HepG2 (cell line): ENCODE results near the gene METTL26. TPM values are rescaled to one million over a fixed set of nuclear protein-coding genes. Genes with fewer than 3 reads are reported as not detected.

Source experiments
- CEBPB ChIP-seq: IDR thresholded peaks from 2 replicates; pipeline ENCODE4 v1.6.1; 2011; ENCODE audit warnings: low read depth, low read length, improper control_type of control experiment, borderline replicate concordance
- E2F2 ChIP-seq: sonication (generic); formaldehyde crosslinking; IDR thresholded peaks from 2 replicates; pipeline ENCODE4 v1.4.0; 2020; ENCODE audit warnings: missing genetic modification reagents, borderline replicate concordance
- HDAC2 ChIP-seq: sonication (generic); formaldehyde crosslinking; IDR thresholded peaks from 2 replicates; pipeline ENCODE4 v1.4.0; 2020; ENCODE audit warnings: missing genetic modification reagents
- HES4 ChIP-seq: sonication (generic); formaldehyde crosslinking; IDR thresholded peaks from 2 replicates; pipeline ENCODE4 v1.9.0; 2021; ENCODE audit warnings: mild to moderate bottlenecking, missing genetic modification reagents, borderline replicate concordance
- HNRNPLL ChIP-seq: fragments of 200-400 bp; formaldehyde crosslinking; IDR thresholded peaks from 2 replicates; pipeline ENCODE4 v1.6.1; 2017; ENCODE audit warnings: mild to moderate bottlenecking, low read depth, low read length; ENCODE audit not compliant: poor library complexity, severe bottlenecking
- MED8 ChIP-seq: sonication (generic); formaldehyde crosslinking; IDR thresholded peaks from 2 replicates; pipeline ENCODE4 v1.8.1; 2023; ENCODE audit warnings: mild to moderate bottlenecking, missing genetic modification reagents; ENCODE audit not compliant: insufficient replicate concordance
- SALL1 ChIP-seq: sonication (generic); formaldehyde crosslinking; IDR thresholded peaks from 2 replicates; pipeline ENCODE4 v1.8.0; 2022; ENCODE audit warnings: mild to moderate bottlenecking, missing genetic modification reagents
- WIZ ChIP-seq: sonication (generic); formaldehyde crosslinking; IDR thresholded peaks from 2 replicates; pipeline ENCODE4 v1.5.1; 2020; ENCODE audit warnings: mild to moderate bottlenecking, missing genetic modification reagents
- ZNF12 ChIP-seq: sonication (generic); formaldehyde crosslinking; IDR thresholded peaks from 2 replicates; pipeline ENCODE4 v1.5.0; 2020; ENCODE audit warnings: missing genetic modification reagents
- ZNF142 ChIP-seq: sonication (generic); formaldehyde crosslinking; IDR thresholded peaks from 2 replicates; pipeline ENCODE4 v1.4.0; 2020; ENCODE audit warnings: missing genetic modification reagents
- ZNF280D ChIP-seq: sonication (generic); formaldehyde crosslinking; IDR thresholded peaks from 2 replicates; pipeline ENCODE4 v1.5.1; 2020; ENCODE audit warnings: mild to moderate bottlenecking, missing genetic modification reagents
- ZNF292 ChIP-seq: sonication (generic); formaldehyde crosslinking; IDR thresholded peaks from 2 replicates; pipeline ENCODE4 v1.8.1; 2022; ENCODE audit warnings: mild to moderate bottlenecking, low read depth, missing genetic modification reagents, borderline replicate concordance
- ZNF3 ChIP-seq: IDR thresholded peaks from 2 replicates; pipeline ENCODE4 v1.7.0; 2017; ENCODE audit warnings: inconsistent platforms
- ZNF546 ChIP-seq: sonication (generic); formaldehyde crosslinking; conservative IDR thresholded peaks from 2 replicates; pipeline ENCODE4 v1.8.1; 2023; ENCODE audit warnings: mild to moderate bottlenecking, missing genetic modification reagents
- ZNF556 ChIP-seq: sonication (generic); formaldehyde crosslinking; IDR thresholded peaks from 2 replicates; pipeline ENCODE4 v1.4.0; 2020; ENCODE audit warnings: mild to moderate bottlenecking, missing genetic modification reagents, borderline replicate concordance
- ZNF772 ChIP-seq: sonication (generic); formaldehyde crosslinking; IDR thresholded peaks from 2 replicates; pipeline ENCODE4 v1.5.0; 2020; ENCODE audit warnings: mild to moderate bottlenecking, missing genetic modification reagents
- polyA plus RNA-seq, 8 experiments: library from polyadenylated mRNA; depleted of rRNA in 3 of 8; stranded (reverse) in 7 of 8; unstranded in 1 of 8; fragments of >200 nt; fragmentation: Illumina TruSeq in 4 of 8; extraction: Trizol in 4 of 8; gene quantifications; 2 replicates each; pipeline versions ENCODE4 v1.2.1 to v1.2.3, GENCODE V29; 2011 to 2016; ENCODE audit warnings: low read depth in 4 of 8, missing spikeins in 1 of 8, mixed read lengths in 1 of 8; ENCODE audit not compliant: insufficient read depth in 1 of 8
- total RNA-seq, 5 experiments: library from RNA; depleted of rRNA; stranded (reverse); fragments of >200 nt; fragmentation: Illumina TruSeq; extraction: Trizol; gene quantifications; 2 replicates each; pipeline ENCODE4 v1.2.3, GENCODE V29; 2016; ENCODE audit warnings: low read depth in 1 of 5
- TF ChIP-seq, protein P1 (sequence below): sonication (generic); formaldehyde crosslinking; IDR thresholded peaks from 2 replicates; pipeline ENCODE4 v1.4.0; 2020; ENCODE audit warnings: mild to moderate bottlenecking, missing genetic modification reagents
- TF ChIP-seq, protein P2 (sequence below): sonication (generic); formaldehyde crosslinking; IDR thresholded peaks from 2 replicates; pipeline ENCODE4 v1.4.0; 2020; ENCODE audit warnings: missing genetic modification reagents

The METTL26 gene
- total and polyA plus RNA-seq, 2 of the 13 experiments (the other 11 are each of a cell fraction or from before 2014, with no cell fraction given), result 65.5 to 70.1 TPM

DNA sequence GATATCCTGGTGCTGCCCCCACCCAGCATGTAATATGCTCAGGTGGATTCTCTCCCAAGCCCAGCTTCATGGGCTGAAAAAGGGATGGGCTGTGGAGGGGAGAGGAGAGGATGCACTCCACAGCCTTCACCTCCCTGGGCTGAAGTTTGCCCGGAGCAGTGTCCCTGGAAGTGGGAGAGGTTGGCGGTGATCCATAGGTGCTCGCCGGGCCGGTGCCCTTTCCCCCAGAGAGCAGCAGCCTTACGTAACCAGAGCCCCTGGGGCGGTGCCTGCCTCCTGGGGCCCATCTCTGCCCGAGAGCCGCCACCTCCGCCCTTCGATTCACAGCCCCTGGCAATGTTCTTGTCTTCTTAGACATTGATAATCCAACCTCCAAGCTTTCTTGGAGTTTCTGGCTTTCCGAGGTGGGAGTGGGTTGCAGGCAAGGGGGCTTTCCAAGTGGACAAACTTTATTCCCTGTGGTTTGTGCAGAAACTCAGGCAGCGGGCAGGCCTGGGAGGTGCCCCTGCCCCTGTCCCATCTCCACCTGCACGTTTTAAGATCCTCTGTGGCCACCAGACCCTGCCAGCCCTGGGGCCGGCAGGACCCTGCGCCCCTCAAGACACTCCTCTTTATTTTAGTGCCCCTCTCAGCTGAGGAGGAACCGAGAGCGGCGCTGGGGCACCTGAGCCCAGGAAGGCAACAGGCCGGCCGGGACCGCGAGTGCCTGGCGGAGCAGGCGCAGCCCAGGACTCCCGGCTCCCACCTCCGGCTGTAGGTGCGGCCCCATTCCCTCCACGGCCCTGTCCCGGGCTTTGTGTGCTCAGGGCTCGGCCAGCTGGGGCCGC lies 10.0 kb upstream of the METTL26 start (continued):
- TF ChIP-seq E2F2 (CRISPR knock-in tag) (no peak), MED8 (no peak), SALL1 (peak; percentile 64), ZNF280D (no peak), HES4 (CRISPR knock-in tag) (no peak), ZNF142 (CRISPR knock-in tag) (no peak), ZNF12 (CRISPR knock-in tag) (no peak), ZNF772 (CRISPR knock-in tag) (peak; percentile 59; the same call in 1 of the 2 replicates), CEBPB (peak; percentile 76; the same call in 1 of the 2 replicates), ZNF292 (no peak), ZNF546 (CRISPR knock-in tag) (no peak), HNRNPLL (peak; percentile 52), HDAC2 (CRISPR knock-in tag) (peak; percentile 62; the same call in 1 of the 2 replicates), ZNF3 (CRISPR knock-in tag) (no peak), ZNF556 (CRISPR knock-in tag) (no peak), WIZ (CRISPR knock-in tag) (no peak)
- TF ChIP-seq, protein P1, sequence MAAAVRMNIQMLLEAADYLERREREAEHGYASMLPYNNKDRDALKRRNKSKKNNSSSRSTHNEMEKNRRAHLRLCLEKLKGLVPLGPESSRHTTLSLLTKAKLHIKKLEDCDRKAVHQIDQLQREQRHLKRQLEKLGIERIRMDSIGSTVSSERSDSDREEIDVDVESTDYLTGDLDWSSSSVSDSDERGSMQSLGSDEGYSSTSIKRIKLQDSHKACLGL (CRISPR knock-in tag), result no peak
- TF ChIP-seq, protein P2, sequence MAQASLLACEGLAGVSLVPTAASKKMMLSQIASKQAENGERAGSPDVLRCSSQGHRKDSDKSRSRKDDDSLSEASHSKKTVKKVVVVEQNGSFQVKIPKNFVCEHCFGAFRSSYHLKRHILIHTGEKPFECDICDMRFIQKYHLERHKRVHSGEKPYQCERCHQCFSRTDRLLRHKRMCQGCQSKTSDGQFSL (CRISPR knock-in tag), result no peak
